H9 (cell line): ENCODE measurements around the gene HLA-F. TPM values are rescaled to one million over a fixed set of nuclear protein-coding genes. Genes with fewer than 3 reads are reported as not detected.

Source experiments
- DNase-seq: peaks from one replicate; pipeline ENCODE4 v3.0.0-alpha.2; 2017
- H2AFZ ChIP-seq: one replicate; pipeline ENCODE4 v1.6.1; 2013; ENCODE audit warnings: mild to moderate bottlenecking, low read length, control low read depth, moderate library complexity
- H2AK5ac ChIP-seq: 2 replicates; pipeline ENCODE4 v1.6.1; 2013; ENCODE audit warnings: low read length, control low read depth, mixed read lengths; ENCODE audit not compliant: insufficient read length
- H2BK120ac ChIP-seq: one replicate; pipeline ENCODE4 v1.6.1; 2013; ENCODE audit warnings: low read depth, mild to moderate bottlenecking, low read length, control low read depth, inconsistent platforms; ENCODE audit not compliant: poor library complexity, severe bottlenecking
- H2BK12ac ChIP-seq: 2 replicates; pipeline ENCODE4 v1.6.1; 2013; ENCODE audit warnings: low read length, control low read depth, mixed read lengths, low read depth; ENCODE audit not compliant: insufficient read length
- H2BK15ac ChIP-seq: 2 replicates; pipeline ENCODE4 v1.6.1; 2013; ENCODE audit warnings: low read depth, low read length, control low read depth
- H2BK20ac ChIP-seq: one replicate; pipeline ENCODE4 v1.6.1; 2013; ENCODE audit warnings: low read depth, mild to moderate bottlenecking, low read length, control low read depth, inconsistent platforms; ENCODE audit not compliant: poor library complexity, severe bottlenecking
- H2BK5ac ChIP-seq: 2 replicates; pipeline ENCODE4 v1.6.1; 2013; ENCODE audit warnings: low read length, control low read depth, mixed read lengths; ENCODE audit not compliant: insufficient read length
- H3K14ac ChIP-seq: 2 replicates; pipeline ENCODE4 v1.6.1; 2013; ENCODE audit warnings: low read length, control low read depth; ENCODE audit not compliant: insufficient read depth
- H3K18ac ChIP-seq: 2 replicates; pipeline ENCODE4 v1.6.1; 2013; ENCODE audit warnings: low read depth, mild to moderate bottlenecking, mixed read lengths, low read length, control low read depth; ENCODE audit not compliant: insufficient read length
- H3K23ac ChIP-seq: 2 replicates; pipeline ENCODE4 v1.6.1; 2013; ENCODE audit warnings: low read length, control low read depth, mixed read lengths, low read depth; ENCODE audit not compliant: insufficient read length
- H3K23me2 ChIP-seq: 2 replicates; pipeline ENCODE4 v1.6.1; 2013; ENCODE audit warnings: low read depth, mild to moderate bottlenecking, mixed read lengths, low read length, control low read depth; ENCODE audit not compliant: insufficient read length, poor library complexity, severe bottlenecking
- H3K27ac ChIP-seq: 2 replicates; pipeline ENCODE4 v1.5.1; 2013; ENCODE audit warnings: low read length, control low read depth, mixed read lengths, low read depth; ENCODE audit not compliant: insufficient read length
- H3K27me3 ChIP-seq: 2 replicates; pipeline ENCODE4 v1.6.1; 2013; ENCODE audit warnings: low read length, control low read depth, inconsistent platforms; ENCODE audit not compliant: insufficient read depth
- H3K4ac ChIP-seq: 2 replicates; pipeline ENCODE4 v1.6.1; 2013; ENCODE audit warnings: low read depth, mild to moderate bottlenecking, control low read depth, inconsistent platforms, low read length, moderate library complexity
- H3K4me1 ChIP-seq: 2 replicates; pipeline ENCODE4 v1.6.1; 2013; ENCODE audit warnings: low read length, control low read depth, inconsistent platforms; ENCODE audit not compliant: insufficient read depth
- H3K4me2 ChIP-seq: 2 replicates; pipeline ENCODE4 v1.6.1; 2013; ENCODE audit warnings: low read length, control low read depth, mixed read lengths; ENCODE audit not compliant: insufficient read length, insufficient read depth
- H3K56ac ChIP-seq: 2 replicates; pipeline ENCODE4 v1.6.1; 2013; ENCODE audit warnings: low read depth, mild to moderate bottlenecking, mixed read lengths, low read length, control low read depth; ENCODE audit not compliant: insufficient read length
- H3K79me1 ChIP-seq: 2 replicates; pipeline ENCODE4 v1.6.1; 2013; ENCODE audit warnings: low read depth, mild to moderate bottlenecking, moderate library complexity, low read length, control low read depth, inconsistent platforms; ENCODE audit not compliant: insufficient read depth, poor library complexity, severe bottlenecking
- H3K79me2 ChIP-seq: 2 replicates; pipeline ENCODE4 v1.6.1; 2013; ENCODE audit warnings: low read length, control low read depth, inconsistent platforms; ENCODE audit not compliant: insufficient read depth
- H3K9ac ChIP-seq: 2 replicates; pipeline ENCODE4 v1.6.1; 2013; ENCODE audit warnings: low read length, control low read depth, mixed read lengths; ENCODE audit not compliant: insufficient read length; ENCODE audit errors: extremely low read depth
- H3K9me3 ChIP-seq: one replicate; pipeline ENCODE4 v1.6.1; 2013; ENCODE audit warnings: low read depth, low read length, inconsistent platforms; ENCODE audit not compliant: control insufficient read depth
- H3T11ph ChIP-seq: one replicate; pipeline ENCODE4 v1.6.1; 2013; ENCODE audit warnings: mild to moderate bottlenecking, low read length, control low read depth, inconsistent platforms
- H4K20me1 ChIP-seq: one replicate; pipeline ENCODE4 v1.6.1; 2013; ENCODE audit not compliant: control insufficient read depth, insufficient read length, insufficient read depth
- H4K5ac ChIP-seq: 2 replicates; pipeline ENCODE4 v1.6.1; 2013; ENCODE audit warnings: low read depth, mild to moderate bottlenecking, mixed read lengths, low read length, control low read depth; ENCODE audit not compliant: insufficient read length
- H4K8ac ChIP-seq: replicated peaks from 2 replicates; pipeline ENCODE4 v1.6.1; 2013; ENCODE audit warnings: low read length, control low read depth, mixed read lengths, low read depth; ENCODE audit not compliant: insufficient read length
- H4K91ac ChIP-seq: 2 replicates; pipeline ENCODE4 v1.6.1; 2013; ENCODE audit warnings: low read depth, mild to moderate bottlenecking, moderate library complexity, mixed read lengths, low read length, control low read depth; ENCODE audit not compliant: insufficient read length
- H3K27ac Mint-ChIP-seq, 3 experiments: 2 replicates in 2 of 3; 3 replicates in 1 of 3; pipeline ENCODE4 v1.8.0; 2020 to 2021; ENCODE audit warnings: mixed read lengths in 3 of 3, mild to moderate bottlenecking in 1 of 3, moderate library complexity in 1 of 3
- H3K27me3 Mint-ChIP-seq: 2 replicates; pipeline ENCODE4 v1.8.0; 2021; ENCODE audit warnings: low read depth, mild to moderate bottlenecking, moderate library complexity, mixed read lengths
- H3K36me3 Mint-ChIP-seq, 3 experiments: 2 replicates in 2 of 3; 3 replicates in 1 of 3; pipeline ENCODE4 v1.8.0; 2020 to 2021; ENCODE audit warnings: low read depth in 3 of 3, mixed read lengths in 3 of 3; ENCODE audit not compliant: insufficient read depth in 1 of 3
- H3K4me1 Mint-ChIP-seq, 2 experiments: 2 replicates each; pipeline ENCODE4 v1.8.0; 2020; ENCODE audit warnings: mixed read lengths in 2 of 2
- H3K4me3 Mint-ChIP-seq, 2 experiments: 2 replicates in 1 of 2; 3 replicates in 1 of 2; pipeline ENCODE4 v1.8.0; 2020 to 2021; ENCODE audit warnings: mild to moderate bottlenecking in 2 of 2, mixed read lengths in 2 of 2, moderate library complexity in 1 of 2
- H3K9me3 Mint-ChIP-seq, 2 experiments: 2 replicates in 1 of 2; 3 replicates in 1 of 2; pipeline ENCODE4 v1.8.0; 2020; ENCODE audit warnings: mild to moderate bottlenecking in 2 of 2, mixed read lengths in 2 of 2, moderate library complexity in 1 of 2
- CTCF ChIP-seq: fragments of 200-600 bp; sonication (generic); conservative IDR thresholded peaks from 3 replicates; pipeline ENCODE4 v1.8.0; 2021; ENCODE audit warnings: antibody characterized with exemption, mild to moderate bottlenecking
- WGBS: extraction: QIAGEN DNeasy Blood & Tissue Kit; methylation state at CpG from one replicate; pipeline ENCODE4 v1.1.7; 2013; ENCODE audit warnings: missing lambda C conversion rate, low lambda C conversion rate, mixed read lengths; ENCODE audit not compliant: insufficient read length; ENCODE audit errors: extremely low coverage; 5-methylcytosine and 5-hydroxymethylcytosine counted together
- total RNA-seq: library from RNA; stranded (reverse); gene quantifications from 2 replicates; pipeline ENCODE4 v1.2.1, GENCODE V29; 2021

The HLA-F gene
- total RNA-seq, 1 experiment from 2014 or later = 7.4 TPM

GRCh38 chr6:29702519-29703103, 20.6 kb upstream of the HLA-F start:
- H3K4ac ChIP-seq = no peak overlapping the region
- H3K27ac Mint-ChIP-seq = no peak overlapping the region
- no peak overlapping the region for H2BK15ac ChIP-seq
- peaks cover 3% of the 10 kb centered on the region; the same call in 1 of the 2 replicates for H3K4me1 ChIP-seq
- peak; percentile 92 for DNase-seq
- H2BK12ac ChIP-seq = no peak overlapping the region
- H3K9ac ChIP-seq = no peak overlapping the region
- H3K27ac ChIP-seq = no peak overlapping the region
- H3T11ph ChIP-seq = no peak overlapping the region
- no peaks in the 10 kb centered on the region for H3K36me3 Mint-ChIP-seq
- H3K14ac ChIP-seq = no peak overlapping the region
- H3K27me3 ChIP-seq = no peaks in the 10 kb centered on the region
- no peak overlapping the region for H2BK20ac ChIP-seq
- no peak overlapping the region for H4K5ac ChIP-seq
- no peak overlapping the region for H4K8ac ChIP-seq
- no peak overlapping the region for H2BK120ac ChIP-seq
- no peak overlapping the region for H2BK5ac ChIP-seq
- H3K4me2 ChIP-seq = no peak overlapping the region
- H3K4me3 Mint-ChIP-seq = no peak overlapping the region
- peaks cover 8 to 13% of the 10 kb centered on the region in 2 experiments; a peak in 3 of 4 replicates for H3K4me1 Mint-ChIP-seq
- H4K91ac ChIP-seq = no peak overlapping the region
- H2AK5ac ChIP-seq = no peak overlapping the region
- H4K20me1 ChIP-seq = no peaks in the 10 kb centered on the region
- WGBS = no CpG with 5 or more reads among the region's 17 CpGs
- H2AFZ ChIP-seq = no peak overlapping the region
- no peaks in the 10 kb centered on the region for H3K9me3 ChIP-seq
- TF ChIP-seq CTCF = peak; percentile 95
- H3K56ac ChIP-seq = no peak overlapping the region
- H3K23me2 ChIP-seq = no peaks in the 10 kb centered on the region
- no peaks in the 10 kb centered on the region for H3K9me3 Mint-ChIP-seq
- H3K23ac ChIP-seq = no peak overlapping the region
- H3K79me1 ChIP-seq = no peaks in the 10 kb centered on the region
- H3K18ac ChIP-seq = no peak overlapping the region
- peaks cover 16% of the 10 kb centered on the region for H3K27me3 Mint-ChIP-seq
- no peaks in the 10 kb centered on the region for H3K79me2 ChIP-seq
